H7 (cell line): ENCODE data around the gene RNU7-1. TPM values are rescaled to one million over a fixed set of nuclear protein-coding genes. Genes with fewer than 3 reads are reported as not detected.

Experiments used
- DNase-seq: peaks from one replicate; pipeline ENCODE4 v3.0.0; 2012
- H3K27me3 ChIP-seq: 2 replicates; pipeline ENCODE4 v1.6.0; 2011; ENCODE audit warnings: mild to moderate bottlenecking, low read length; ENCODE audit not compliant: control insufficient read depth, insufficient read depth
- H3K36me3 ChIP-seq: replicated peaks from 2 replicates; pipeline ENCODE4 v1.5.1; 2011; ENCODE audit warnings: low read length; ENCODE audit not compliant: control insufficient read depth, insufficient read depth
- H3K4me3 ChIP-seq: 2 replicates; pipeline ENCODE4 v1.5.1; 2011; ENCODE audit warnings: low read depth, mild to moderate bottlenecking, control low read depth, low read length, moderate library complexity; ENCODE audit not compliant: insufficient read depth
- total RNA-seq: library from RNA; depleted of rRNA; stranded (reverse); fragments of >200 nt; shearing (Covaris generic); gene quantifications from 2 replicates; pipeline ENCODE4 v1.2.3, GENCODE V29; 2014

Gene RNU7-1
- total RNA-seq, 1 experiment from 2014 or later = not detected

DNA sequence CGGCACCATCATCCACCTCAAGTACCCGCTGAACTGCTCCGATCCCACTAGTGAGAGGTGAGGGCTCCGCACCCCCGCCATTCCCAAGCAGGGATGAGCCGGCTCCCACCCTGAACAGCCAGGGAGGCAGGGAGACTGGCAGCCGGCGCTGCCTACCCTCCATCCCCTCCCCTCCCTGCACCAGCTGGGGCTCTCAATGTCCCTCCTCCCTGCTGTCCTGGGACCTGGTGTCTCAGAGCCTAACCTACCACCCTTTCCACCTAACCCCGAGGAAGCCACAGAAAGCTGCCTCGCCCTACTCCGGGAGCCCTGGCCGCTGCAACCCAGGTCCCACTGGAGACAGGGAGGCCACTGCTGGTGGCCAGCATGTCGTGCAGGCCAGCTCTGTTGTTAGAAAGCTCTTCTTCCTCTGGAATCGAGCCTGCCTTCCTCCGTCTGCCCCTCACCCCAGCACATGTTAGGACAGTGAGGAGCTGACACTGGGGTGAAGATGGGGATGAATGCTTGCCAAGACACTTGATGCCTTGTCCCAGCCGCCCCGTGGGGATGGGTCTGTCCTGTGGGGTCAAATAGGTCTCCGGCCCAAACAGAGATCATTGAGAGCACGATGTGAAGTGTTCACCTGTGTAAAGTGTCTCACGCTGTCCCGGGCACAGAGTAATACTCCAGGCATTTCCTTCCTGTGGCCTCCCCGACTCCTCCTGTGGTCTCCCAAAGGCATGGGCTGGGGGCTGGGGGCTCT is 8.7 kb downstream of the RNU7-1 start:
- DNase-seq = no peak
- H3K36me3 ChIP-seq = no peaks in the 10 kb centered on the region; the same call in 1 of the 2 replicates
- H3K4me3 ChIP-seq = no peak overlapping the region
- H3K27me3 ChIP-seq = no peaks in the 10 kb centered on the region

GRCh38 chr12:6952863-6953441 is 9.3 kb downstream of the RNU7-1 start:
- Histone ChIP-seq H3K4me3 (no peak overlapping the region), H3K36me3 (no peaks in the 10 kb centered on the region; the same call in 1 of the 2 replicates), H3K27me3 (no peaks in the 10 kb centered on the region)
- DNase-seq = no peak

- H3K27me3 ChIP-seq = no peaks in the 10 kb centered on the region
- peak; percentile 66 for DNase-seq
- no peak overlapping the region for H3K4me3 ChIP-seq
- H3K36me3 ChIP-seq = no peaks in the 10 kb centered on the region; the same call in 1 of the 2 replicates
Measured at GRCh38 chr12:6953442-6954315, 10.1 kb downstream of the RNU7-1 start.

GRCh38 chr12:6954316-6955107 is 10.9 kb downstream of the RNU7-1 start:
- H3K4me3 ChIP-seq = no peak overlapping the region
- no peak for DNase-seq
- H3K36me3 ChIP-seq = no peaks in the 10 kb centered on the region; the same call in 1 of the 2 replicates
- H3K27me3 ChIP-seq = no peaks in the 10 kb centered on the region

GRCh38 chr12:6955108-6956020 is 11.7 kb downstream of the RNU7-1 start:
- Histone ChIP-seq H3K36me3 (no peaks in the 10 kb centered on the region; the same call in 1 of the 2 replicates), H3K27me3 (no peaks in the 10 kb centered on the region), H3K4me3 (no peak overlapping the region)
- DNase-seq = no peak

- DNase-seq = no peak
- H3K36me3 ChIP-seq = no peaks in the 10 kb centered on the region; the same call in 1 of the 2 replicates
- H3K4me3 ChIP-seq = no peak overlapping the region
- H3K27me3 ChIP-seq = no peaks in the 10 kb centered on the region
Measured at GRCh38 chr12:6956021-6956727, 12.6 kb downstream of the RNU7-1 start.

DNA sequence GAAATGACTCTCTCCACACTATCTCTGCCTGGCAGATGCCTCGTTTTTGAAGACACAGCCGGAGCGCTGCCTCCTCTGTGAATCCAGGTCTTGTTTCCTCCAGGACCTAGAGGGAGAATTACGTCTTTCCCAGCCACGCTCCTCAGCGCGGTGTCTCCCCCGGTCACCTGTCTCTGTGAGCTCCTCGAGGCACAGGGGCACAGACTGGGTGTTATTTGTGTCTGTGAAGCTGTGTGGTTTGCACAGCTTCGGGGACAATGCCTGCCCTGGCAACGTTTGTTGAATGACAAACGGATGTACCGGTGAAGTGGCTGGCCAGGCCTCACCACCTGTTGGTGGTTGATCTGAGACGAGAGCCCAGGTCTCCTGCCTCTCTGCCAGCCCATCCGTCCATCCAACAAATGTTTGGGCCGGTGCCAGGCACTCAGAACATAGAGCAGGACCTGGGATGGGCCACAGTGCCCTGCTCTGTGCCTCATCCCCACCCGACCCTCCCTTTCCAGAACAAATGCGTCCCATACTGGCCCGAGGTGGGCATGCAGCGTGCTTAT is 13.6 kb downstream of the RNU7-1 start:
- Histone ChIP-seq H3K27me3 (no peaks in the 10 kb centered on the region), H3K36me3 (no peaks in the 10 kb centered on the region; the same call in 1 of the 2 replicates), H3K4me3 (no peak overlapping the region)
- no peak for DNase-seq

- no peaks in the 10 kb centered on the region; the same call in 1 of the 2 replicates for H3K36me3 ChIP-seq
- no peaks in the 10 kb centered on the region for H3K27me3 ChIP-seq
- DNase-seq = no peak
- H3K4me3 ChIP-seq = no peak overlapping the region
Measured at GRCh38 chr12:6957741-6958608, 14.4 kb downstream of the RNU7-1 start.

- Histone ChIP-seq H3K27me3 (no peaks in the 10 kb centered on the region), H3K36me3 (no peaks in the 10 kb centered on the region; the same call in 1 of the 2 replicates), H3K4me3 (no peak overlapping the region)
- DNase-seq = no peak
Measured at GRCh38 chr12:6958609-6959057, 15.0 kb downstream of the RNU7-1 start.

- Histone ChIP-seq H3K36me3 (no peaks in the 10 kb centered on the region; the same call in 1 of the 2 replicates), H3K27me3 (no peaks in the 10 kb centered on the region), H3K4me3 (no peak overlapping the region)
- peak; percentile 43 for DNase-seq
Measured at GRCh38 chr12:6959058-6959804, 15.6 kb downstream of the RNU7-1 start.

DNA sequence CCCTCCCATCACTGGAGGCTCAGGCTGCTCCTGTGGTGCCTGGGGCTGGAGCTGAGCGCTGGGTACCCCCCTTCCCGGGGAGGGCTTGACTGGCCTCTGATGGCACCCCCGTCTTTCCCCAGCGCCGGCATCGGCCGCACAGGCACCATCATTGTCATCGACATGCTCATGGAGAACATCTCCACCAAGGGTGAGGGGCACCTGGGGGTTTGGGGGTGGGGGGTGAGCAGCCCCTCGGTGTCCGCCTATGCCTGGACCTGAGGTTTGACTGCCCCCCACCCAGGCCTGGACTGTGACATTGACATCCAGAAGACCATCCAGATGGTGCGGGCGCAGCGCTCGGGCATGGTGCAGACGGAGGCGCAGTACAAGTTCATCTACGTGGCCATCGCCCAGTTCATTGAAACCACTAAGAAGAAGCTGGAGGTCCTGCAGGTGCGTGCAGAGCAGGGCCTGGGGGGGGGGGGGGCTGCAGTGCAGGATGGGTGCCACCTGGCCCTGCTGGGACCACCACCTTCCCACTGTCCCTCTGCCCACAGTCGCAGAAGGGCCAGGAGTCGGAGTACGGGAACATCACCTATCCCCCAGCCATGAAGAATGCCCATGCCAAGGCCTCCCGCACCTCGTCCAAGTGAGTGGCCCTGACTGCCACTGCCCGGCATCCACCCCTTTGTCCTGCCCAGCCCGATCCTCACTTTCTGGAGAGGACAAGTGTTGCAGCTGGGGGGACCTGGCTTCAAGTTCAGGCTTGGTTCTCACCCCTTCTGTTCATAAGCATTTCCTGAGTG is 16.4 kb downstream of the RNU7-1 start:
- Histone ChIP-seq H3K27me3 (no peaks in the 10 kb centered on the region), H3K4me3 (no peak overlapping the region), H3K36me3 (no peaks in the 10 kb centered on the region; the same call in none of the 2 replicates)
- DNase-seq = peak; percentile 37
